Activated T-cell treated with anti-CD3 and anti-CD28 coated beads, Interleukin-2, amount 50 U/mL, for 4 hours (primary cell): Measurements from ENCODE around the gene GIPC2. TPM values are rescaled to one million over a fixed set of nuclear protein-coding genes. Genes with fewer than 3 reads are reported as not detected.

ENCODE experiments used
- ATAC-seq, 2 donors: fragments of 200-7000 bp; cut with Tn5 transposase; one replicate each; pipeline ENCODE4 v1.10.0; 2021
- DNase-seq: peaks from one replicate; pipeline ENCODE4 v3.0.0-alpha.2; 2020
- H3K27me3 Mint-ChIP-seq: one replicate; pipeline ENCODE4 v1.8.0; 2021; ENCODE audit warnings: low read depth, mixed read lengths
- H3K36me3 Mint-ChIP-seq: one replicate; pipeline ENCODE4 v1.8.0; 2022; ENCODE audit warnings: mixed read lengths; ENCODE audit not compliant: insufficient read depth
- H3K4me1 Mint-ChIP-seq: one replicate; pipeline ENCODE4 v1.8.0; 2021; ENCODE audit warnings: low read depth, mixed read lengths
- H3K4me3 Mint-ChIP-seq: one replicate; pipeline ENCODE4 v1.8.0; 2021; ENCODE audit warnings: mild to moderate bottlenecking, moderate library complexity, mixed read lengths
- H3K9me3 Mint-ChIP-seq: one replicate; pipeline ENCODE4 v1.8.0; 2021; ENCODE audit warnings: mixed read lengths
- total RNA-seq, 3 donors: library from RNA; stranded (reverse); gene quantifications; one replicate each; pipeline ENCODE4 v1.2.1, GENCODE V29; 2021

GIPC2 gene
- total RNA-seq, 3 donors from 2014 or later: 0.11 to 0.35 TPM; not detected in 1

- Mint-ChIP-seq H3K36me3 (peaks cover 11% of the 10 kb centered on the region), H3K4me1 (no peaks in the 10 kb centered on the region), H3K27me3 (peaks cover 5% of the 10 kb centered on the region), H3K9me3 (peaks cover 19% of the 10 kb centered on the region), H3K4me3 (no peak overlapping the region)
- ATAC-seq: no peak
- no peak for DNase-seq
Observed at GRCh38 chr1:78089010-78089409, 43.2 kb downstream of the GIPC2 start.

GRCh38 chr1:78090472-78091133 lies 44.8 kb downstream of the GIPC2 start:
- Mint-ChIP-seq H3K36me3 (peaks cover 10% of the 10 kb centered on the region), H3K4me3 (no peak overlapping the region), H3K27me3 (peaks cover 5% of the 10 kb centered on the region), H3K4me1 (no peaks in the 10 kb centered on the region), H3K9me3 (peaks cover 15% of the 10 kb centered on the region)
- DNase-seq (no peak), ATAC-seq (no peak)

- no peak overlapping the region for H3K4me3 Mint-ChIP-seq
- H3K4me1 Mint-ChIP-seq: no peaks in the 10 kb centered on the region
- peaks cover 4% of the 10 kb centered on the region for H3K36me3 Mint-ChIP-seq
- DNase-seq (no peak), ATAC-seq (no peak)
- H3K27me3 Mint-ChIP-seq: peaks cover 5% of the 10 kb centered on the region
- H3K9me3 Mint-ChIP-seq: peaks cover 7% of the 10 kb centered on the region
Observed at GRCh38 chr1:78091215-78091813, 45.5 kb downstream of the GIPC2 start.

GRCh38 chr1:78091886-78092285 lies 46.1 kb downstream of the GIPC2 start:
- Mint-ChIP-seq H3K4me3 (no peak overlapping the region), H3K36me3 (no peaks in the 10 kb centered on the region), H3K4me1 (no peaks in the 10 kb centered on the region), H3K27me3 (peaks cover 5% of the 10 kb centered on the region), H3K9me3 (peaks cover 2% of the 10 kb centered on the region)
- ATAC-seq: no peak
- no peak for DNase-seq

GRCh38 chr1:78092643-78093042 lies 46.9 kb downstream of the GIPC2 start:
- no peak for ATAC-seq

GRCh38 chr1:78093560-78093959 lies 47.8 kb downstream of the GIPC2 start:
- ATAC-seq (no peak), DNase-seq (no peak)
- peaks cover 5% of the 10 kb centered on the region for H3K27me3 Mint-ChIP-seq
- no peaks in the 10 kb centered on the region for H3K9me3 Mint-ChIP-seq
- no peak overlapping the region for H3K4me3 Mint-ChIP-seq
- H3K36me3 Mint-ChIP-seq: no peaks in the 10 kb centered on the region
- no peaks in the 10 kb centered on the region for H3K4me1 Mint-ChIP-seq

More at GRCh38 chr1:78092643-78093042, 46.9 kb downstream of the GIPC2 start:
- DNase-seq: no peak
- peaks cover 5% of the 10 kb centered on the region for H3K27me3 Mint-ChIP-seq
- H3K4me1 Mint-ChIP-seq: no peaks in the 10 kb centered on the region
- H3K36me3 Mint-ChIP-seq: no peaks in the 10 kb centered on the region
- H3K4me3 Mint-ChIP-seq: no peak overlapping the region
- H3K9me3 Mint-ChIP-seq: no peaks in the 10 kb centered on the region

- ATAC-seq: no peak
- no peak for DNase-seq
- Mint-ChIP-seq H3K9me3 (no peaks in the 10 kb centered on the region), H3K27me3 (peaks cover 5% of the 10 kb centered on the region), H3K36me3 (no peaks in the 10 kb centered on the region), H3K4me3 (no peak overlapping the region), H3K4me1 (no peaks in the 10 kb centered on the region)
Observed at GRCh38 chr1:78094639-78095038, 48.9 kb downstream of the GIPC2 start.

GRCh38 chr1:78095593-78095992 lies 49.8 kb downstream of the GIPC2 start:
- no peak for ATAC-seq
- no peaks in the 10 kb centered on the region for H3K4me1 Mint-ChIP-seq

GRCh38 chr1:78096017-78096416 lies 50.3 kb downstream of the GIPC2 start:
- H3K4me1 Mint-ChIP-seq: no peaks in the 10 kb centered on the region
- peaks cover under 1% of the 10 kb centered on the region for H3K27me3 Mint-ChIP-seq
- H3K4me3 Mint-ChIP-seq: no peak overlapping the region
- H3K9me3 Mint-ChIP-seq: no peaks in the 10 kb centered on the region
- DNase-seq (no peak), ATAC-seq (no peak)
- no peaks in the 10 kb centered on the region for H3K36me3 Mint-ChIP-seq

More at GRCh38 chr1:78095593-78095992, 49.8 kb downstream of the GIPC2 start:
- H3K4me3 Mint-ChIP-seq: no peak overlapping the region
- no peaks in the 10 kb centered on the region for H3K9me3 Mint-ChIP-seq
- H3K27me3 Mint-ChIP-seq: peaks cover 3% of the 10 kb centered on the region
- no peaks in the 10 kb centered on the region for H3K36me3 Mint-ChIP-seq
- DNase-seq: no peak

- H3K4me1 Mint-ChIP-seq: no peaks in the 10 kb centered on the region
- ATAC-seq (no peak), DNase-seq (no peak)
- H3K36me3 Mint-ChIP-seq: no peaks in the 10 kb centered on the region
- H3K9me3 Mint-ChIP-seq: no peaks in the 10 kb centered on the region
- H3K27me3 Mint-ChIP-seq: no peaks in the 10 kb centered on the region
- no peak overlapping the region for H3K4me3 Mint-ChIP-seq
Observed at GRCh38 chr1:78096976-78097375, 51.2 kb downstream of the GIPC2 start.

- Mint-ChIP-seq H3K9me3 (no peaks in the 10 kb centered on the region), H3K4me3 (no peak overlapping the region), H3K4me1 (no peaks in the 10 kb centered on the region), H3K36me3 (no peaks in the 10 kb centered on the region), H3K27me3 (peaks cover 1% of the 10 kb centered on the region)
- no peak for ATAC-seq
- DNase-seq: no peak
Observed at GRCh38 chr1:78101051-78101450, 55.3 kb downstream of the GIPC2 start.

GRCh38 chr1:78101514-78101913 lies 55.7 kb downstream of the GIPC2 start:
- DNase-seq: no peak
- Mint-ChIP-seq H3K36me3 (no peaks in the 10 kb centered on the region), H3K9me3 (no peaks in the 10 kb centered on the region), H3K27me3 (peaks cover 1% of the 10 kb centered on the region), H3K4me3 (no peak overlapping the region), H3K4me1 (no peaks in the 10 kb centered on the region)
- ATAC-seq: no peak

GRCh38 chr1:78102082-78102481 lies 56.3 kb downstream of the GIPC2 start:
- no peak overlapping the region for H3K4me3 Mint-ChIP-seq
- ATAC-seq (no peak), DNase-seq (no peak)
- no peaks in the 10 kb centered on the region for H3K9me3 Mint-ChIP-seq
- no peaks in the 10 kb centered on the region for H3K4me1 Mint-ChIP-seq
- H3K27me3 Mint-ChIP-seq: peaks cover 1% of the 10 kb centered on the region
- H3K36me3 Mint-ChIP-seq: no peaks in the 10 kb centered on the region

GRCh38 chr1:78102916-78103315 lies 57.1 kb downstream of the GIPC2 start:
- no peaks in the 10 kb centered on the region for H3K36me3 Mint-ChIP-seq
- peaks cover 1% of the 10 kb centered on the region for H3K27me3 Mint-ChIP-seq
- no peak for ATAC-seq
- no peaks in the 10 kb centered on the region for H3K9me3 Mint-ChIP-seq
- DNase-seq: no peak
- H3K4me3 Mint-ChIP-seq: no peak overlapping the region
- H3K4me1 Mint-ChIP-seq: no peaks in the 10 kb centered on the region

GRCh38 chr1:78104322-78104721 lies 58.6 kb downstream of the GIPC2 start:
- H3K4me1 Mint-ChIP-seq: no peaks in the 10 kb centered on the region
- ATAC-seq (no peak), DNase-seq (no peak)
- no peaks in the 10 kb centered on the region for H3K36me3 Mint-ChIP-seq
- peaks cover 1% of the 10 kb centered on the region for H3K27me3 Mint-ChIP-seq
- H3K4me3 Mint-ChIP-seq: no peak overlapping the region
- no peaks in the 10 kb centered on the region for H3K9me3 Mint-ChIP-seq
